GM23338 (cell line): Measurements from ENCODE around the gene STT3B. TPM values are rescaled to one million over a fixed set of nuclear protein-coding genes. Genes with fewer than 3 reads are reported as not detected.

ENCODE experiments used
- ATAC-seq: fragments of 200-7000 bp; cut with Tn5 transposase; 3 replicates; pipeline ENCODE4 v1.9.1; 2020
- DNase-seq: peaks from one replicate; pipeline ENCODE4 v3.0.0-alpha.2; 2015; ENCODE audit warnings: low spot score
- H2AFZ ChIP-seq: fragments of 200-600 bp; sonication (generic); 2 replicates; pipeline ENCODE4 v1.8.0; 2016; ENCODE audit warnings: antibody characterized with exemption, mild to moderate bottlenecking, moderate library complexity
- H3F3A ChIP-seq: fragments of 200-600 bp; sonication (generic); replicated peaks from 2 replicates; pipeline ENCODE4 v1.8.0; 2017; ENCODE audit warnings: antibody characterized with exemption, mixed run types, low read depth
- H3K27ac ChIP-seq: fragments of 200-600 bp; sonication (generic); 2 replicates; pipeline ENCODE4 v1.6.1; 2016; ENCODE audit warnings: low read depth
- H3K27me3 ChIP-seq: fragments of 200-600 bp; sonication (generic); 2 replicates; pipeline ENCODE4 v1.8.0; 2016; ENCODE audit warnings: mild to moderate bottlenecking, mixed run types, moderate library complexity; ENCODE audit not compliant: insufficient read depth
- H3K36me3 ChIP-seq: fragments of 200-600 bp; sonication (generic); 2 replicates; pipeline ENCODE4 v1.8.0; 2016; ENCODE audit warnings: mild to moderate bottlenecking; ENCODE audit not compliant: insufficient read depth
- H3K4me1 ChIP-seq: fragments of 200-600 bp; sonication (generic); 2 replicates; pipeline ENCODE4 v1.8.0; 2016; ENCODE audit warnings: mild to moderate bottlenecking, moderate library complexity; ENCODE audit not compliant: insufficient read depth
- H3K4me2 ChIP-seq: fragments of 200-600 bp; sonication (generic); 2 replicates; pipeline ENCODE4 v1.7.1; 2017; ENCODE audit warnings: mixed run types
- H3K4me3 ChIP-seq: fragments of 200-600 bp; sonication (generic); 2 replicates; pipeline ENCODE4 v1.6.1; 2016; ENCODE audit warnings: mixed run types
- H3K79me2 ChIP-seq: fragments of 200-600 bp; sonication (generic); replicated peaks from 2 replicates; pipeline ENCODE4 v1.8.0; 2017; ENCODE audit warnings: mild to moderate bottlenecking; ENCODE audit not compliant: insufficient read depth
- H3K9me2 ChIP-seq: fragments of 200-600 bp; sonication (generic); 2 replicates; pipeline ENCODE4 v1.8.0; 2017; ENCODE audit not compliant: insufficient read depth
- H4K20me1 ChIP-seq: fragments of 200-600 bp; sonication (generic); replicated peaks from 2 replicates; pipeline ENCODE4 v1.8.0; 2017; ENCODE audit warnings: mild to moderate bottlenecking; ENCODE audit not compliant: insufficient read depth
- H3K27ac Mint-ChIP-seq: 2 replicates; pipeline ENCODE4 v1.8.0; 2020; ENCODE audit warnings: inconsistent platforms, mild to moderate bottlenecking, moderate library complexity, mixed read lengths
- H3K27me3 Mint-ChIP-seq: 3 replicates; pipeline ENCODE4 v1.8.0; 2022; ENCODE audit warnings: low read depth, mild to moderate bottlenecking, moderate library complexity, mixed read lengths, inconsistent platforms; ENCODE audit not compliant: insufficient read depth, poor library complexity
- H3K36me3 Mint-ChIP-seq: 3 replicates; pipeline ENCODE4 v1.8.0; 2021; ENCODE audit warnings: low read depth, mild to moderate bottlenecking, inconsistent platforms, moderate library complexity, mixed read lengths
- H3K4me1 Mint-ChIP-seq: 3 replicates; pipeline ENCODE4 v1.8.0; 2020; ENCODE audit warnings: mild to moderate bottlenecking, inconsistent platforms, mixed read lengths
- H3K4me3 Mint-ChIP-seq: 3 replicates; pipeline ENCODE4 v1.8.0; 2021; ENCODE audit warnings: moderate library complexity, mild to moderate bottlenecking, inconsistent platforms, mixed read lengths
- H3K9me3 Mint-ChIP-seq: 3 replicates; pipeline ENCODE4 v1.8.0; 2020; ENCODE audit warnings: moderate library complexity, mild to moderate bottlenecking, inconsistent platforms, mixed read lengths
- ETS1 ChIP-seq: IDR thresholded peaks from 2 replicates; pipeline ENCODE4 v1.6.1; 2016; ENCODE audit warnings: antibody characterized with exemption
- JUNB ChIP-seq: IDR thresholded peaks from one replicate; pipeline ENCODE4 v1.6.1; 2016; ENCODE audit warnings: antibody characterized with exemption; ENCODE audit not compliant: unreplicated experiment
- NANOG ChIP-seq: IDR thresholded peaks from 2 replicates; pipeline ENCODE4 v1.6.1; 2016; ENCODE audit warnings: antibody characterized with exemption, borderline replicate concordance
- POLR2AphosphoS5 ChIP-seq: IDR thresholded peaks from 2 replicates; pipeline ENCODE4 v1.6.1; 2016; ENCODE audit warnings: antibody characterized with exemption, low read depth
- REST ChIP-seq: IDR thresholded peaks from one replicate; pipeline ENCODE4 v1.6.1; 2018; ENCODE audit warnings: antibody characterized with exemption; ENCODE audit not compliant: unreplicated experiment
- ZNF462 ChIP-seq: fragments of 250-450 bp; sonication (Bioruptor Pico); IDR thresholded peaks from 2 replicates; pipeline ENCODE4 v1.5.0; 2020; ENCODE audit warnings: mild to moderate bottlenecking, moderate library complexity
- polyA plus RNA-seq: library from polyadenylated mRNA; unstranded; fragments of >200 nt; fragmentation: Nextera tagmentation; extraction: Ambion mirVana; gene quantifications from 2 replicates; pipeline ENCODE4 v1.2.1, GENCODE V29; 2016
- total RNA-seq: library from RNA; depleted of rRNA; stranded (reverse); fragments of >200 nt; shearing (Covaris generic); gene quantifications from 2 replicates; pipeline ENCODE4 v1.2.3, GENCODE V29; 2014

Gene STT3B
- total and polyA plus RNA-seq, 2 experiments from 2014 or later: 44.1 to 167 TPM

GRCh38 chr3:31636694-31637442 is 104.1 kb downstream of the STT3B start:
- Histone ChIP-seq H2AFZ (no peak overlapping the region), H3K27ac (no peak overlapping the region), H3K27me3 (no peaks in the 10 kb centered on the region), H3K4me1 (no peaks in the 10 kb centered on the region), H3K79me2 (no peaks in the 10 kb centered on the region), H3K36me3 (no peaks in the 10 kb centered on the region), H3F3A (no peaks in the 10 kb centered on the region), H3K9me2 (no peaks in the 10 kb centered on the region), H3K4me3 (no peak overlapping the region), H3K4me2 (no peak overlapping the region), H4K20me1 (no peaks in the 10 kb centered on the region)
- ATAC-seq: no peak
- no peak overlapping the region for H3K4me3 Mint-ChIP-seq
- H3K27me3 Mint-ChIP-seq: no peaks in the 10 kb centered on the region
- H3K36me3 Mint-ChIP-seq: peaks cover 13% of the 10 kb centered on the region; the same call in 2 of the 3 replicates
- no peak for DNase-seq
- no peaks in the 10 kb centered on the region for H3K9me3 Mint-ChIP-seq
- TF ChIP-seq REST: no peak
- no peak for TF ChIP-seq ETS1
- TF ChIP-seq NANOG: no peak
- TF ChIP-seq ZNF462 (CRISPR knock-in tag): no peak
- no peak for TF ChIP-seq JUNB
- TF ChIP-seq POLR2AphosphoS5: no peak
- no peaks in the 10 kb centered on the region for H3K4me1 Mint-ChIP-seq
- H3K27ac Mint-ChIP-seq: no peak overlapping the region
